Measurements from ENCODE around the gene CRTAC1.

The CRTAC1 gene

GRCh38 chr10:97949462-97949861, 81.0 kb downstream of the CRTAC1 start:
- no peak for TF ChIP-seq CTCF (IDR thresholded peaks at IDR 0.05; ENCODE audit: borderline replicate concordance, insufficient read depth, low read depth, low read length)
- H3K4me3 ChIP-seq (ENCODE audit: low read depth, low read length), result no peak overlapping the region

- no peak overlapping the region for H3K4me3 ChIP-seq (ENCODE audit: low read depth, low read length)
- no peak for TF ChIP-seq CTCF (IDR thresholded peaks at IDR 0.05; ENCODE audit: borderline replicate concordance, insufficient read depth, low read depth, low read length)
These were observed 81.6 kb downstream of the CRTAC1 start for GRCh38 chr10:97948822-97949221.

GRCh38 chr10:97944772-97945171, 85.6 kb downstream of the CRTAC1 start:
- H3K4me3 ChIP-seq (ENCODE audit: low read depth, low read length), result no peak overlapping the region
- TF ChIP-seq CTCF (IDR thresholded peaks at IDR 0.05; ENCODE audit: borderline replicate concordance, insufficient read depth, low read depth, low read length), result no peak

- no peak for TF ChIP-seq CTCF (IDR thresholded peaks at IDR 0.05; ENCODE audit: borderline replicate concordance, insufficient read depth, low read depth, low read length)
- no peak overlapping the region for H3K4me3 ChIP-seq (ENCODE audit: low read depth, low read length)
These were observed 87.1 kb downstream of the CRTAC1 start for GRCh38 chr10:97943294-97943693.

- TF ChIP-seq CTCF (IDR thresholded peaks at IDR 0.05; ENCODE audit: borderline replicate concordance, insufficient read depth, low read depth, low read length), result no peak
- H3K4me3 ChIP-seq (ENCODE audit: low read depth, low read length), result no peak overlapping the region
These were observed 89.9 kb downstream of the CRTAC1 start for GRCh38 chr10:97940534-97940933.

- no peak for TF ChIP-seq CTCF (IDR thresholded peaks at IDR 0.05; ENCODE audit: borderline replicate concordance, insufficient read depth, low read depth, low read length)
These were observed 90.9 kb downstream of the CRTAC1 start for GRCh38 chr10:97939446-97939990.

GRCh38 chr10:97937928-97938327, 92.5 kb downstream of the CRTAC1 start:
- TF ChIP-seq CTCF (IDR thresholded peaks at IDR 0.05; ENCODE audit: borderline replicate concordance, insufficient read depth, low read depth, low read length), result no peak
- no peak overlapping the region for H3K4me3 ChIP-seq (ENCODE audit: low read depth, low read length)

More at GRCh38 chr10:97939446-97939990, 90.9 kb downstream of the CRTAC1 start:
- H3K4me3 ChIP-seq (ENCODE audit: low read depth, low read length), result no peak overlapping the region

Measured in GM12875 (cell line).